ENCODE results near the gene CYP3A4.
"Not testable (repeated sequence)": the region's sequence is repeated elsewhere in the genome, so short reads cannot be mapped to it uniquely, and the experiment has no call there.

Gene CYP3A4

GRCh38 chr7:99792967-99793366 is 9.0 kb upstream of the CYP3A4 start:
- DNase-seq (ENCODE audit: low read depth), result no peak

- DNase-seq (ENCODE audit: low read depth), result no peak
Measured at GRCh38 chr7:99791667-99792369, 7.8 kb upstream of the CYP3A4 start.

GRCh38 chr7:99791021-99791420 is 7.0 kb upstream of the CYP3A4 start:
- DNase-seq (ENCODE audit: low read depth), result no peak

- no peak for DNase-seq (ENCODE audit: low read depth)
Measured at GRCh38 chr7:99790407-99790806, 6.4 kb upstream of the CYP3A4 start.

- DNase-seq (ENCODE audit: low read depth), result no peak
Measured at GRCh38 chr7:99789441-99790070, 5.6 kb upstream of the CYP3A4 start.

GRCh38 chr7:99788554-99788953 is 4.6 kb upstream of the CYP3A4 start:
- DNase-seq (ENCODE audit: low read depth), result no peak

- no peak for DNase-seq (ENCODE audit: low read depth)
Measured at GRCh38 chr7:99786726-99787335, 2.8 kb upstream of the CYP3A4 start.

- not testable (repeated sequence) for DNase-seq (ENCODE audit: low read depth)
Measured at GRCh38 chr7:99785654-99786053, 1.7 kb upstream of the CYP3A4 start.

GRCh38 chr7:99782012-99782953 is 1.7 kb downstream of the CYP3A4 start:
- DNase-seq (ENCODE audit: low read depth), result no peak

- DNase-seq (ENCODE audit: low read depth), result no peak
Measured at GRCh38 chr7:99780588-99780987, 3.4 kb downstream of the CYP3A4 start.

GRCh38 chr7:99779949-99780348 is 4.0 kb downstream of the CYP3A4 start:
- DNase-seq (ENCODE audit: low read depth), result no peak

- DNase-seq (ENCODE audit: low read depth), result no peak
Measured at GRCh38 chr7:99778880-99779279, 5.1 kb downstream of the CYP3A4 start.

- DNase-seq (ENCODE audit: low read depth), result not testable (repeated sequence)
Measured at GRCh38 chr7:99773395-99773794, 10.6 kb downstream of the CYP3A4 start.

- DNase-seq (ENCODE audit: low read depth), result no peak
Measured at GRCh38 chr7:99772565-99772964, 11.4 kb downstream of the CYP3A4 start.

GRCh38 chr7:99769494-99769893 is 14.5 kb downstream of the CYP3A4 start:
- not testable (repeated sequence) for DNase-seq (ENCODE audit: low read depth)

GRCh38 chr7:99768471-99768870 is 15.5 kb downstream of the CYP3A4 start:
- no peak for DNase-seq (ENCODE audit: low read depth)

- DNase-seq (ENCODE audit: low read depth), result no peak
Measured at GRCh38 chr7:99767662-99768061, 16.3 kb downstream of the CYP3A4 start.

GRCh38 chr7:99766484-99767099 is 17.4 kb downstream of the CYP3A4 start:
- no peak for DNase-seq (ENCODE audit: low read depth)

GRCh38 chr7:99764478-99764877 is 19.5 kb downstream of the CYP3A4 start:
- no peak for DNase-seq (ENCODE audit: low read depth)

GRCh38 chr7:99762680-99763327 is 21.2 kb downstream of the CYP3A4 start:
- no peak for DNase-seq (ENCODE audit: low read depth)

- DNase-seq (ENCODE audit: low read depth), result no peak
Measured at GRCh38 chr7:99755085-99755484, 28.9 kb downstream of the CYP3A4 start.

Data from activated T-cell treated with anti-CD3 and anti-CD28 coated beads for 48 hours (primary cell).